HCT116 (cell line): ENCODE measurements around the gene NABP2. TPM values are rescaled to one million over a fixed set of nuclear protein-coding genes. Genes with fewer than 3 reads are reported as not detected.

Source experiments
- ATAC-seq: fragments of 200-7000 bp; cut with Tn5 transposase; 2 replicates; pipeline ENCODE4 v1.9.1; 2020; ENCODE audit warnings: mild to moderate bottlenecking, moderate library complexity
- BruUV-seq: library from RNA; stranded (reverse); fragments of 400-500 nt; replicated peaks from 2 replicates; lab custom pipeline; 2021; lab: Mats Ljungman, UMichigan
- CTCF ChIA-PET: fragments of 300-600 bp; sonication (Branson Sonifier 250); formaldehyde crosslinking; loops from one replicate; lab custom pipeline; 2021; ENCODE audit warnings: antibody characterized with exemption; lab: Charles Lee
- POLR2A ChIA-PET: fragments of 300-600, 350-600 bp; sonication (Branson Sonifier 250); formaldehyde crosslinking; loops from one replicate; lab custom pipeline; 2021; ENCODE audit warnings: antibody characterized with exemption; lab: Charles Lee
- RAD21 ChIA-PET, 2 experiments: fragments of 300-600 bp; sonication (Branson Sonifier 250); formaldehyde crosslinking; loops; one replicate each; lab custom pipeline; 2023; ENCODE audit warnings: low total read pairs in 2 of 2; ENCODE audit not compliant: uncharacterized antibody in 2 of 2, unreplicated experiment in 2 of 2, low non-redundant PET in 1 of 2; lab: Charles Lee
- DNase-seq: peaks from one replicate; pipeline ENCODE4 v3.0.0-alpha.2; 2010; ENCODE audit warnings: low read depth, low spot score
- H2AFZ ChIP-seq: fragments of 200-600 bp; shearing (Covaris generic), sonication (generic); 2 replicates; pipeline ENCODE4 v1.6.1; 2017; ENCODE audit warnings: low read depth, mixed run types, mixed read lengths, antibody characterized with exemption, low read length; ENCODE audit not compliant: poor library complexity, severe bottlenecking
- H3K27ac ChIP-seq: 2 replicates; pipeline ENCODE4 v1.5.1; 2012; ENCODE audit warnings: low read depth, low read length
- H3K27me3 ChIP-seq: fragments of 200-600 bp; sonication (generic); 2 replicates; pipeline ENCODE4 v1.6.1; 2016; ENCODE audit warnings: mixed run types, low read length, mixed read lengths; ENCODE audit not compliant: insufficient read depth
- H3K36me3 ChIP-seq, 2 experiments: fragments of 200-500 bp in 1 of 2; fragments of 200-600 bp in 1 of 2; sonication (Bioruptor generic) in 1 of 2; sonication (generic) in 1 of 2; 2 replicates each; pipeline versions ENCODE4 v1.5.1 to v1.6.1; 2014 to 2016; ENCODE audit warnings: low read length in 2 of 2, inconsistent platforms in 1 of 2, mixed read lengths in 1 of 2, mixed run types in 1 of 2; ENCODE audit not compliant: insufficient read depth in 2 of 2, control insufficient read depth in 1 of 2
- H3K4me1 ChIP-seq, 2 experiments: fragments of 200-600 bp in 1 of 2; sonication (generic) in 1 of 2; 2 replicates each; pipeline versions ENCODE4 v1.5.1 to v1.6.1; 2012 to 2017; ENCODE audit warnings: low read length in 2 of 2, inconsistent platforms in 1 of 2, mild to moderate bottlenecking in 1 of 2, mixed read lengths in 1 of 2, mixed run types in 1 of 2, moderate library complexity in 1 of 2; ENCODE audit not compliant: insufficient read depth in 2 of 2, control insufficient read depth in 1 of 2
- H3K4me2 ChIP-seq: fragments of 200-600 bp; sonication (generic); 2 replicates; pipeline ENCODE4 v1.6.1; 2017; ENCODE audit warnings: mixed run types, low read length, mixed read lengths
- H3K4me3 ChIP-seq, 2 experiments: fragments of 200-600 bp in 1 of 2; sonication (generic) in 1 of 2; replicated peaks in 1 of 2; 2 replicates each; pipeline ENCODE4 v1.5.1; 2011 to 2016; ENCODE audit warnings: low read length in 2 of 2, control low read depth in 1 of 2, low read depth in 1 of 2, mild to moderate bottlenecking in 1 of 2, mixed read lengths in 1 of 2, mixed run types in 1 of 2
- H3K79me2 ChIP-seq: fragments of 200-600 bp; sonication (generic); 2 replicates; pipeline ENCODE4 v1.6.1; 2017; ENCODE audit warnings: mild to moderate bottlenecking, mixed run types, low read length, moderate library complexity, mixed read lengths; ENCODE audit not compliant: insufficient read depth
- H3K9ac ChIP-seq: fragments of 200-600 bp; sonication (generic); 2 replicates; pipeline ENCODE4 v1.6.1; 2016; ENCODE audit warnings: low read length, mixed read lengths
- H3K9me2 ChIP-seq: fragments of 200-600 bp; sonication (generic), shearing (Covaris generic); 2 replicates; pipeline ENCODE4 v1.6.1; 2017; ENCODE audit warnings: mixed run types, mild to moderate bottlenecking, moderate library complexity; ENCODE audit not compliant: insufficient read depth
- H3K9me3 ChIP-seq, 2 experiments: fragments of 200-500 bp in 1 of 2; fragments of 200-600 bp in 1 of 2; sonication (Bioruptor generic) in 1 of 2; sonication (generic) in 1 of 2; 2 replicates each; pipeline ENCODE4 v1.6.1; 2014 to 2017; ENCODE audit warnings: low read length in 2 of 2, mixed read lengths in 2 of 2, inconsistent platforms in 1 of 2, low read depth in 1 of 2, mild to moderate bottlenecking in 1 of 2, mixed run types in 1 of 2, moderate library complexity in 1 of 2; ENCODE audit not compliant: control insufficient read depth in 1 of 2, insufficient read depth in 1 of 2
- H4K20me1 ChIP-seq: fragments of 200-600 bp; sonication (generic), shearing (Covaris generic); 2 replicates; pipeline ENCODE4 v1.6.1; 2017; ENCODE audit warnings: mixed run types, mild to moderate bottlenecking, moderate library complexity; ENCODE audit not compliant: insufficient read depth
- CEBPB ChIP-seq: IDR thresholded peaks from 2 replicates; pipeline ENCODE4 v1.6.1; 2012; ENCODE audit warnings: low read depth
- EGR1 ChIP-seq: IDR thresholded peaks from 2 replicates; pipeline ENCODE4 v1.6.1; 2012; ENCODE audit warnings: low read depth
- POLR2A ChIP-seq: IDR thresholded peaks from 2 replicates; pipeline ENCODE4 v1.7.0; 2011; ENCODE audit warnings: borderline replicate concordance; ENCODE audit not compliant: insufficient read depth, insufficient read length; ENCODE audit errors: extremely low read depth
- POLR2AphosphoS5 ChIP-seq: IDR thresholded peaks from 2 replicates; pipeline ENCODE4 v1.6.1; 2011; ENCODE audit warnings: mild to moderate bottlenecking, low read depth, low read length, moderate library complexity
- RAD21 ChIP-seq: IDR thresholded peaks from 2 replicates; pipeline ENCODE4 v1.6.1; 2012; ENCODE audit warnings: low read depth, mild to moderate bottlenecking
- ZFX ChIP-seq: fragments of 450-650 bp; IDR thresholded peaks from 2 replicates; pipeline ENCODE4 v1.6.1; 2017
- intact Hi-C: fragments of 100-400 bp; cut with micrococcal nuclease; formaldehyde crosslinking; loops from 2 replicates; pipeline ENCODE4 v1.10.0; 2022
- total RNA-seq: library from RNA; stranded (reverse); gene quantifications from one replicate; pipeline ENCODE4 v1.2.1, GENCODE V29; 2021; ENCODE audit not compliant: unreplicated experiment
- TF ChIP-seq, protein P1 (sequence below), 3 experiments: fragments of 200-600 bp in 1 of 3; sonication (generic) in 1 of 3; IDR thresholded peaks in 2 of 3; conservative IDR thresholded peaks in 1 of 3; 2 replicates each; pipeline ENCODE4 v1.5.1; 2012 to 2017; ENCODE audit warnings: low read depth in 2 of 3, low read length in 2 of 3, antibody characterized with exemption in 1 of 3, borderline replicate concordance in 1 of 3, control low read depth in 1 of 3, mild to moderate bottlenecking in 1 of 3, mixed read lengths in 1 of 3, mixed run types in 1 of 3, moderate library complexity in 1 of 3; ENCODE audit not compliant: insufficient read depth in 1 of 3

Gene NABP2
- total RNA-seq, 1 experiment from 2014 or later: 52.9 TPM

DNA sequence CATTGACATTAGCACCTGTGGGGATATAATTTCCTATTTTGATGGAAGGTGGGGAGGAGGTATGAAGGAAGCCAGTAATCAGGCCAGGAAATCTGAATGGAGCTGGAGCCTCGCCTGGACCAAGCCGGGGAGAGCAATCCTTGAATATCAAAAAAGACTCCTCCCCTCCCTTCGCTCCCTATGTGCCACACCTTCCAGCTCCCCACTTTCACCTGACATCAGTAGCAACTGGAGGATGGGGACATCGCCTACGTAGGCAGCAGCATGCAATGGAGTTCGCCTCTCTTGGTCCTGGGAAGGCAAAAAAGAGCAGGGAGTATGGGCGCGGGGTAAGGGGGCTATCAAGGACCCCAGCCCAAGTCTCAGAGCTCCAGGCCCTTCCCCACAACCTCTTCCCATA is 32.9 kb downstream of the NABP2 start (continued):
- TF ChIP-seq, protein P1, sequence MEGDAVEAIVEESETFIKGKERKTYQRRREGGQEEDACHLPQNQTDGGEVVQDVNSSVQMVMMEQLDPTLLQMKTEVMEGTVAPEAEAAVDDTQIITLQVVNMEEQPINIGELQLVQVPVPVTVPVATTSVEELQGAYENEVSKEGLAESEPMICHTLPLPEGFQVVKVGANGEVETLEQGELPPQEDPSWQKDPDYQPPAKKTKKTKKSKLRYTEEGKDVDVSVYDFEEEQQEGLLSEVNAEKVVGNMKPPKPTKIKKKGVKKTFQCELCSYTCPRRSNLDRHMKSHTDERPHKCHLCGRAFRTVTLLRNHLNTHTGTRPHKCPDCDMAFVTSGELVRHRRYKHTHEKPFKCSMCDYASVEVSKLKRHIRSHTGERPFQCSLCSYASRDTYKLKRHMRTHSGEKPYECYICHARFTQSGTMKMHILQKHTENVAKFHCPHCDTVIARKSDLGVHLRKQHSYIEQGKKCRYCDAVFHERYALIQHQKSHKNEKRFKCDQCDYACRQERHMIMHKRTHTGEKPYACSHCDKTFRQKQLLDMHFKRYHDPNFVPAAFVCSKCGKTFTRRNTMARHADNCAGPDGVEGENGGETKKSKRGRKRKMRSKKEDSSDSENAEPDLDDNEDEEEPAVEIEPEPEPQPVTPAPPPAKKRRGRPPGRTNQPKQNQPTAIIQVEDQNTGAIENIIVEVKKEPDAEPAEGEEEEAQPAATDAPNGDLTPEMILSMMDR (IDR thresholded peaks at IDR 0.05 in 2 of 3, conservative IDR thresholded peaks at IDR 0.05 in 1 of 3; ENCODE audit: borderline replicate concordance in 1 of 3, insufficient read depth in 1 of 3, low read depth in 2 of 3, low read length in 2 of 3): no peak

DNA sequence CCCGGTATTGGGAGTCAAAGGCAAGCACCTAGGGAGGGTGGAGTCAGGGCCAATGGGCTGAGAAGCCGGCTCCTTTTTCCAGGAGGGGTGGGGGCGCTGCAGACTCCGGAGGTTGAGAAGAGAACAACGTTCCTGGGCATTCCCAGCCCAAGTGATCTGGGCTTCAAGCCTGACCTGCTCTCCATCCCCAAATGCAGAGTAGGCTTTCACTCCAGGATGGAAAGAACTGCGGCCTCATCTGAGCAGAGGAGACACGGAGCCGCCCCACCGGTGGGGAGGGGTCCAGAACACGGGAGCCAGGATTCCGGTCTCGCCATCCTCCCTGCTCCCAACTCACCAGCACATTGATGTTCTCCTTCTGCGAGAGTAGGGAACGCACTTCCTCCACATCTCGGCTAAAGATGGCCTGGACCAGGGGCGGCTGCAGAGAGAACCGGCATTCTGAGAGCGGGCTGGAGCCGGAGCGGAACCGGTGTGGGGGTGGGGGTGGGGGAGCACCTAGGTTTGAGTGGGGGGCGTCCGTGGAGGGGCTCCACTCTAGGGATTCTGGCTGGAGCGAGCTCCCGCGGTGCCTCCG is 33.4 kb downstream of the NABP2 start:
- Histone ChIP-seq H3K79me2 (peaks cover 30% of the 10 kb centered on the region), H3K9me2 (no peaks in the 10 kb centered on the region), H2AFZ (no peak overlapping the region), H3K9me3 (no peaks in the 10 kb centered on the region), H3K36me3 (peaks cover 26 to 43% of the 10 kb centered on the region in 2 experiments), H3K27ac (peak overlapping the region; percentile 82), H3K4me1 (peaks cover 26 to 48% of the 10 kb centered on the region in 2 experiments), H4K20me1 (no peaks in the 10 kb centered on the region), H3K9ac (peak overlapping the region; percentile 89), H3K27me3 (no peaks in the 10 kb centered on the region), H3K4me2 (peak overlapping the region; percentile 97), H3K4me3 (peak overlapping the region; percentile 71 to 89)
- POLR2A ChIA-PET: interaction anchor here (0.6 kb wide), 1 partner anchor 36 kb away, joined by 3 read pairs; the partner anchor contains the start of gene RNF41
- intact Hi-C loops: loop anchor here (1.0 to 5.0 kb wide), 2 partner anchors 35 to 64 kb away; partner anchors contain the start of genes NABP2 and RNF41
- TF ChIP-seq ZFX: no peak
- TF ChIP-seq, protein P1 (IDR thresholded peaks at IDR 0.05 in 2 of 3, conservative IDR thresholded peaks at IDR 0.05 in 1 of 3; ENCODE audit: borderline replicate concordance in 1 of 3, insufficient read depth in 1 of 3, low read depth in 2 of 3, low read length in 2 of 3): peak in 2 of 3 experiments; percentile 3 to 28; a peak in 2 of 6 replicates
- TF ChIP-seq RAD21: no peak
- TF ChIP-seq POLR2A: peak; percentile 16
- no peak for TF ChIP-seq CEBPB
- TF ChIP-seq EGR1: no peak
- no peak for TF ChIP-seq POLR2AphosphoS5
- BruUV-seq: no TSS peak
- CTCF ChIA-PET: interaction anchor here (1.7 kb wide), 2 partner anchors 9 to 68 kb away, joined by 8 to 11 read pairs; partner anchors contain the start of genes COQ10A and SMARCC2
- ATAC-seq: peak; percentile 58
- RAD21 ChIA-PET: interaction anchor here in 1 of 2 experiments (0.6 kb wide), 1 partner anchor 100 kb away, joined by 3 read pairs; no protein-coding TSS in a partner anchor
- DNase-seq: no peak
